Lower lobe of right lung (tissue), 2 donors: ENCODE measurements around the gene FBRSL1. TPM values are rescaled to one million over a fixed set of nuclear protein-coding genes. Genes with fewer than 3 reads are reported as not detected.

Experiments
- ATAC-seq, 2 donors: fragments of 200-7000 bp; cut with Tn5 transposase; one replicate each; pipeline ENCODE4 v1.9.1; 2020 to 2022; ENCODE audit warnings: mild to moderate bottlenecking in 2 of 2, moderate library complexity in 2 of 2
- DNase-seq: peaks from one replicate; pipeline ENCODE4 v3.0.0-alpha.2; 2020
- H3K27ac ChIP-seq: fragments of 200-600 bp; one replicate; pipeline ENCODE4 v1.8.0; 2022
- H3K27me3 ChIP-seq: fragments of 200-600 bp; one replicate; pipeline ENCODE4 v1.8.0; 2022; ENCODE audit warnings: low read depth
- H3K36me3 ChIP-seq: fragments of 200-600 bp; one replicate; pipeline ENCODE4 v1.8.0; 2022; ENCODE audit warnings: mild to moderate bottlenecking
- H3K4me1 ChIP-seq: fragments of 200-600 bp; one replicate; pipeline ENCODE4 v1.8.0; 2022
- H3K4me3 ChIP-seq: fragments of 200-600 bp; one replicate; pipeline ENCODE4 v1.8.0; 2022; ENCODE audit warnings: mild to moderate bottlenecking
- H3K9me3 ChIP-seq: fragments of 200-600 bp; one replicate; pipeline ENCODE4 v1.8.0; 2022
- CTCF ChIP-seq: fragments of 200-600 bp; IDR thresholded peaks from one replicate; pipeline ENCODE4 v1.8.0; 2022; ENCODE audit warnings: antibody characterized with exemption, mild to moderate bottlenecking
- intact Hi-C: fragments of 100-400 bp; cut with DNase I; formaldehyde crosslinking; loops from one replicate; pipeline ENCODE4 v1.11.0; 2022
- total RNA-seq: library from RNA; stranded (reverse); fragmentation: NEBNext Ultra II Directional; extraction: Animal tissue kit (Norgen Biotek cat#: 25700); gene quantifications from one replicate; pipeline ENCODE4 v1.2.1, GENCODE V29; 2021
- donor health status: DM: no; HTN: yes; CAD: no; lungs with severe emphysema.

Gene FBRSL1
- total RNA-seq, 1 donor from 2014 or later: 47.6 TPM

- H3K27me3 ChIP-seq: no peaks in the 10 kb centered on the region
- no peak overlapping the region for H3K27ac ChIP-seq
- no peak overlapping the region for H3K4me3 ChIP-seq
- TF ChIP-seq CTCF: no peak
- H3K9me3 ChIP-seq: no peaks in the 10 kb centered on the region
- H3K4me1 ChIP-seq: peaks cover 36% of the 10 kb centered on the region
- intact Hi-C loops: no loop called here
- DNase-seq: no peak
- peak; percentile 19 to 27 for ATAC-seq
- H3K36me3 ChIP-seq: peaks cover 8% of the 10 kb centered on the region
Measured at GRCh38 chr12:132521200-132521580, 31.2 kb downstream of the FBRSL1 start.

GRCh38 chr12:132521712-132522292 lies 31.9 kb downstream of the FBRSL1 start:
- intact Hi-C loops: no loop called here
- H3K9me3 ChIP-seq: no peaks in the 10 kb centered on the region
- no peak for TF ChIP-seq CTCF
- peaks cover 36% of the 10 kb centered on the region for H3K4me1 ChIP-seq
- no peaks in the 10 kb centered on the region for H3K27me3 ChIP-seq
- peak; percentile 25 to 36 for ATAC-seq
- H3K4me3 ChIP-seq: no peak overlapping the region
- no peak overlapping the region for H3K27ac ChIP-seq
- peaks cover 10% of the 10 kb centered on the region for H3K36me3 ChIP-seq
- DNase-seq: no peak

GRCh38 chr12:132522592-132523380 lies 32.8 kb downstream of the FBRSL1 start:
- peaks cover 31% of the 10 kb centered on the region for H3K4me1 ChIP-seq
- no peak for TF ChIP-seq CTCF
- no peaks in the 10 kb centered on the region for H3K9me3 ChIP-seq
- H3K4me3 ChIP-seq: no peak overlapping the region
- no peak overlapping the region for H3K27ac ChIP-seq
- no peaks in the 10 kb centered on the region for H3K27me3 ChIP-seq
- no peak for DNase-seq
- ATAC-seq: no peak
- intact Hi-C loops: no loop called here
- H3K36me3 ChIP-seq: peaks cover 10% of the 10 kb centered on the region

- ATAC-seq: peak; percentile 70 to 71
Measured at GRCh38 chr12:132523576-132524331, 33.8 kb downstream of the FBRSL1 start.

More at GRCh38 chr12:132523576-132524331, 33.8 kb downstream of the FBRSL1 start:
- DNase-seq: peak; percentile 81
- Histone ChIP-seq H3K9me3 (no peaks in the 10 kb centered on the region), H3K4me3 (no peak overlapping the region), H3K4me1 (peaks cover 31% of the 10 kb centered on the region), H3K27ac (no peak overlapping the region), H3K36me3 (peaks cover 15% of the 10 kb centered on the region), H3K27me3 (no peaks in the 10 kb centered on the region)
- intact Hi-C loops: no loop called here
- peak; percentile 88 for TF ChIP-seq CTCF
